Loucy (cell line): ENCODE data around the gene ARGLU1.

Source experiments
- CTCF ChIP-seq: fragments of 200-600 bp; sonication (generic); conservative IDR thresholded peaks from 2 replicates; pipeline ENCODE4 v1.5.1; 2014; ENCODE audit warnings: mild to moderate bottlenecking, antibody characterized with exemption, low read length
- EZH2phosphoT487 ChIP-seq: fragments of 200-600 bp; IDR thresholded peaks from 2 replicates; pipeline ENCODE4 v1.6.1; 2018; ENCODE audit warnings: antibody characterized with exemption, mild to moderate bottlenecking, moderate library complexity, borderline replicate concordance

- TF ChIP-seq CTCF (no peak), EZH2phosphoT487 (no peak)
Observed at GRCh38 chr13:106602178-106602577, 34.2 kb upstream of the ARGLU1 start.
